GM18861 (cell line): ENCODE measurements around the gene SYTL2.
A peak's percentile ranks its signal among the peaks of the same experiment; 100 is the strongest.
"Not testable (repeated sequence)": the region's sequence is repeated elsewhere in the genome, so short reads cannot be mapped to it uniquely, and the experiment has no call there.

Experiments
- ATAC-seq: cut with Tn5 transposase; IDR thresholded peaks from one replicate; pipeline ENCODE4 v1.9.1; 2021; ENCODE audit not compliant: unreplicated experiment

Gene SYTL2

DNA sequence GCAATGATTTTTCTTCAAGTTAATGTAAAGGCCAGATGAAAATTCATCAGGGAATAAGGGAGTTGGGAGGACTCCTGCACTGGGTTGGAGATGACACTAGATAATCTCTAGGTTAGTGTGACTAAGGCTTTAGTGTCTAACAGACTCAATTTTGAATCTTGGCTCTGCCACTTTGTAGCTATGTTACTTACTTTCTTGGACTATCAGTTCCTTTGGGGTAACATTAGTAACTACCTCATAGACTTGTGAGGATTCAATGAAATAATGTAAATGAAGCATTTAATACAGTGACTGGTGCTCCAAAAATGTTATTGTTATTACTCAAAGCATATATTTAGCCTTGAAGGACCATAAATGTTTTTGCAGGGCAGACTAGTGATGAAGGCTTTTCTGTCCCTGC is 115.4 kb downstream of the SYTL2 start:
- no peak for ATAC-seq

DNA sequence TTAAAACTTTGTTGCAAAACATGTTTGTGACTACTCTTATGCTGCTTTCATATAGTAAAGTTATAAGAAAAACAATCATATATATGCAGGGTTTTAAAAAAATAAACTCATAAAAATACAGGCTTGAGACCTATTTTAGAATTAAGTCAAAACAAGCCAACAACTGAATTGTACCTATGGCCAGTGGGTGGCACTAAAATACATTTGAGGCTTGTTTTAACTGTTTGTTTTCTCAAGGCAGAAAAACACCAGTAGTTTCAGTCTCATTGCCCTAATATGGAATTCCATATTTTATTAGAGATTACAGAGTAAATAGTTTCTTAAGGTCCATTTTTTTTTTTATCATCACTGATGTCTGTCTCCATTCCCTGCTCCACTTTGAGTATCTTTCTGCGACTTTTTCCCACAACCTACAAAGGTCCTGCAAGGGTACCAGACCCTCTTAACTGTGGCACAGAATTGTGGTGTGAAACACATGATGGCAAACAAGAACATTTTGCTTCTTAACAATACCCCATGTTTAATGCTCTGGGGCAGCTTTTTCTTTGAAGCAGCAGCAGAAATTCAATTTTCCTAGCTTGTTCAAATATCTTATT is 116.5 kb downstream of the SYTL2 start:
- peak; percentile 55 for ATAC-seq

DNA sequence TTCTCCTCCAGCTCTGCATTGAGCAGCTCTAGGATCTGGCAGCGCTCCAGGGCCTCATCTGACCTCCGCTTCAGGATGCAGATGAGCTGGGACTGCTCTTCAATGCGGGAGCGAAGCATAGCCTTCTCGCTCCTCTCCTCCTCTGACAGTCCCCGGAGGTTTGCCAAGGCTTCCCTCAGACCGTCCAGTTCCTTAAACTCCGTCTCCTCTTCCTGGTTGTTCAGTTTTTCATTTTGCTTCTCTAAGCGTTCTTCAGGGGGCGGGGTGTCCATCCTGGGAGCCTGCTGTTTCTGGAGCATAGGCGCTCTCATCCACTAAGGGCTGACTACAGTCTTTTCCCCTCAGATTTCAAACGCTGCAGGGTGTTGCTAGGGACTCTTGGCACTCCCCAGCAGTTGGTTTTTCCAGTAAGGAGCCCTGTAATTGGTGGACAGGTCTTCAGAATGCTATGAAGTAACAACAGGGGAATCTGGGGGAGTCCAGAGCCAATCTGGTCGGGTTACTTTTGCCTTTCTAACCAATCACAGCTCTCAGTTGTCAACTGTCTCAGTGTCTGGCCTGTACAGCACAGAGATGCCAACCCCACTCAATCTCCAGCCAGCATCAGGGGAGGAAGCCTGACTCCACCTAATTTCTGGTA is 125.0 kb downstream of the SYTL2 start, which contains the start of gene CCDC89:
CCDC89 (minus strand) TSS at position 376 of the 640 bp plus-strand sequence; CDS start at position 311, 65 bp downstream.
- ATAC-seq = no peak

- ATAC-seq = no peak
These were observed 125.7 kb downstream of the SYTL2 start for GRCh38 chr11:85685125-85685819.

- ATAC-seq = peak; percentile 70
These were observed 128.3 kb downstream of the SYTL2 start for GRCh38 chr11:85682330-85683305.

- ATAC-seq = no peak
These were observed 130.0 kb downstream of the SYTL2 start for GRCh38 chr11:85680897-85681296.

DNA sequence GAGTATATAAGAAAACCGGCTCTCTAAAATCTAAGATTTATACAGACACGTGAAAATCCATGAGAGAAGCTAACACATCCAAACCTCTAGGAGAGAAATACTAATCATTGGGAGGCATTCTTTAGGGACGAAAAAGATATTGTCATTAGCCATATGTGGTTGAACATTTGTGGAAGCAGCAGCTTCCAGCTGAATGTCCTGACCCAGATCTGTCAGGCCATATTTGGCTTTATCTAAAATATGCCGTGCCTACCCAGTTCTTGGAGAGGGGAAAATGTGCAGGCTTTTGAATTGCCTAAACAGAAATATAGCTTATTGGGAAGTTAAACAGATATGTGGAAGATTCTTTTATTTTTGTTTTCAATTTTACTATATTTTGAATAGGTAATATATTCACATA is 131.4 kb downstream of the SYTL2 start:
- no peak for ATAC-seq

GRCh38 chr11:85673393-85673792 is 137.5 kb downstream of the SYTL2 start:
- ATAC-seq = no peak

GRCh38 chr11:85672105-85672902 is 138.6 kb downstream of the SYTL2 start:
- ATAC-seq = no peak

GRCh38 chr11:85670949-85671663 is 139.8 kb downstream of the SYTL2 start:
- not testable (repeated sequence) for ATAC-seq

DNA sequence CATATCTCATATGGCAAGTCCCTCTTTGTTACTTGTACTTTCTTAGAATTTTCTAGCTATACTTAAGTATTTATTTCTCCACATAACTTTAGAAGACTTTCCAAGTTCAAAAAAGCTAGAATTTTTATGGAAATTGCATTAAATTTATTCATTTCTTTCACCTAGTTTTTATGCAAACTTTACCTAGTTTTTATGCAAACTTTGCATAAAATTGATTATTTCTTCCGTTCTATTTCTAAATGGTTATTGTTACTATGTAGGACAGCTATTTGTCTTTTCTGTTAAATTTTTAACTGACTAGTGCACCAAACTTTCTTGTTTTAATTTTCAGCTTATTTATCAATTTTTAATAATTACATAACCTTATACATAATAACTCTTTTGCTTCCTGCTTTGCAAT is 142.8 kb downstream of the SYTL2 start:
- ATAC-seq = no peak

DNA sequence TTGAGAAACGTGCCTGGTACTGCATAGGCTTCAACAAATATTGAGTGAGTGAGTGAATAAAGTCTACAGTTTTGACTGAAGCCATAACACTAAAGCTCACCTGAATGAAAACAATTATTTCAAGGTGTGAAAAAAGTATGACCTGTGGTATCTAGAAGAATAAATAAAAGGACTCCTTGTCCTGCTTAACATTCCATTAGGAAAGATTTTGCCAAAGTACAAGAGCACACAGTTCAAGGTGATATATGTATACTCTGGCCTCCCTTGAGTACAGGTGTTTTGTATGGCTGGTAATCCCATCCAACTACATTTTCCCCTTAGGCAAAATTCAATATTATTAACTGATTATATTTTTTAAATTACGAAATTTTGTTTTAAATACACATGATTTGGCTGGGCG is 144.3 kb downstream of the SYTL2 start:
- ATAC-seq = no peak

DNA sequence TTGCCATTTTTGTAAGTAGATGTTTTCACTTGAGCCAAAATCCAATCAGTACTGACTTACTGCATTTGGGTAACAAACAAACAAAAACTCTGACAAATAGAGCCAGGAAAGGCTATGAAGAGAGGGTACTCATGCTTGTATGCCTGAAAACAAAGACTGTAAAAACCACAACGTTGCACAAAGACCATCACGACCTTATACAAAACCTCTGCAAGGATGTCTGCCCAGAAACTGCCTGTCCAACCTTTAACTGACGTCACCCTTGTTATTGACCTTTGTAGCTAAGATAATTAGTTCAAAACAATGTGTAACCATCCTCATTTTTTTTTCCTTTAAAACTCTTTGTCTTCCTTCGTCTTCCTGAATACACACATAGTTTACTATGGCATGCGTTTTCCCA is 145.2 kb downstream of the SYTL2 start:
- ATAC-seq = no peak

DNA sequence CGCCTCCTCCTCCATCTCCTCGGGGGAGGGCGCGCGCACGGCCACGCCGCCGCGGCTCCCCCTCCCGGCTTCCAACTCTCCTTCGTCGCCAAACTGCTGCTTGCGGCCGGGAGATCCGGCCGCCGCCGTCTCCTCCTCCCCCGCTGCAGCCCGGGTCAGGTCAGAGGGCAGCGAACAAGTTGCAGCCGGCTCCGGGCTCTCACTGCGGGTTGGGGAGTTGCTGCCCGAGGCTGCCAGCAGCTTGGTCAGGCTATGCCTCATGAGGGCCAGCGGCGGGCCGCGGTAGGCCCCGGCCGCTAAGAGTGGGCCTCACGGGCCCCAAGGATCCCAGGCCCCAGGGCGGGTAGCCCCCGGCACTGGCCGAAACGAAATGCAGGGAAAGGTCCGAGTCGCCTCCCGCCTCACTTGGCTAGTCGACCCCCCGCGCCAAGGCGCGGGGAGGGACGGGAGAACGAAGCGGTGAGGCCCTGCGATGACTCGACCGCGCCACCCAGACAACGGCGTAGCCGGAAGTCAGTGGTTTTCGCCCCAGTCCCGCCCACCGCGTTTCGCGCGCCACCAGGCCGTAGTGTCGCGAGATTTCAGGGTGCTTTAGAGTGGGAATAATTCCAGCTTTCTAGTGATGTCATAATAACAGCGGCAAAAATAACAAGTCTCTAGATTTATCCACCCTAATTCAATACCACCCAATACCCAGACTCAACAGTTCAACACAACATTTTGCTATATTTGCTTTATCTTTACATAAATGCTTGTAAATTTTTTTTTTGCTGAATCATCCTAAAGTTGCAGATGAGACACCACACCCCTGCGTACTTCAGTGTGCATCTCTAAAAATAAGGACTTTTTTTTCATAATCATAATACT is 146.1 kb downstream of the SYTL2 start, which contains the start of gene CREBZF:
CREBZF (minus strand) TSS at position 515 of the 867 bp plus-strand sequence; CDS start at position 261, 254 bp downstream.
- peak; percentile 90 for ATAC-seq

GRCh38 chr11:85663753-85664614 is 147.0 kb downstream of the SYTL2 start:
- ATAC-seq = peak; percentile 54

DNA sequence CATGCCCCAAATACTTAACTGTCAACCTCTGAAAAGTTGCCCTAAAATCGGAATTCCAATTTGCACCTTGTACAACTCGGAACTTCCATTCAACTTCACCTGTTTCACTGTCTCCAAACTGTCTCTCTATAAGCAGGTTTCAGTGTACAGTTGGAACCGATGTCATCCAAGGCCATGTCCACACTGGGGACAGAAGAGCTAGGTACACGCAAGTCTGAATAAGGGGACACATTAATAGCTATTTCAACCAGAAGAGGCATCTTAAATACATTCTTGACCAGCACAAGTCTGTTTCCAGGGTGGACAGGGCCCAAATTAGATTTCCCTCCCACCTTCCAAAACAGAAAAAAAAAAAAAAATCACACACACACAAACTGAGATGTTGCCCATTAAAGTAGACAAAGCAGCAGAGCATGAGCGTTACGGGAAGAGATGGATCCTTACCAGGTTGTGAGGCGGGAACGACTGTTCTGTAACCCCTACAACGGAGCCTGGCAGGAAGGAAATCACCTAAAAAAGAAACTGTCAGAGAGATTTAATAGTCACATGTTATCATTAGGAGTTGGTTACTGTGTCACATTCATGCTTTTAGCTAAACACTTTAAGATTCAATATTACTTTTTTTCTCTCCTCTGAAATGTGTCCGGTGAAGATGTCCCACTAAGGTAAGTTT is 147.7 kb downstream of the SYTL2 start:
- ATAC-seq = no peak
